MM.1S (cell line): Measurements from ENCODE around the gene DPP8.

Experiments
- DNase-seq: peaks from one replicate; pipeline ENCODE4 v3.0.0-alpha.2; 2015
- H2AFZ ChIP-seq: fragments of 300-600 bp; sonication (generic); 2 replicates; pipeline ENCODE4 v1.6.0; 2016; ENCODE audit warnings: antibody characterized with exemption, low read length
- H3F3A ChIP-seq: fragments of 300-600 bp; sonication (generic); 2 replicates; pipeline ENCODE4 v1.6.1; 2016; ENCODE audit warnings: mild to moderate bottlenecking, antibody characterized with exemption, low read length, moderate library complexity, mixed read lengths; ENCODE audit not compliant: insufficient read depth
- H3K27ac ChIP-seq: fragments of 300-600 bp; sonication (generic); 2 replicates; pipeline ENCODE4 v1.5.1; 2016; ENCODE audit warnings: mild to moderate bottlenecking, low read length
- H3K27me3 ChIP-seq: fragments of 300-600 bp; sonication (generic); replicated peaks from 2 replicates; pipeline ENCODE4 v1.6.0; 2016; ENCODE audit warnings: low read length; ENCODE audit not compliant: insufficient read depth
- H3K36me3 ChIP-seq: fragments of 300-600 bp; sonication (generic); replicated peaks from 2 replicates; pipeline ENCODE4 v1.6.1; 2016; ENCODE audit warnings: mild to moderate bottlenecking, low read length, mixed read lengths; ENCODE audit not compliant: insufficient read depth
- H3K4me1 ChIP-seq: fragments of 300-600 bp; sonication (generic); 2 replicates; pipeline ENCODE4 v1.6.1; 2016; ENCODE audit warnings: low read length, mixed read lengths
- H3K4me2 ChIP-seq: fragments of 300-600 bp; sonication (generic); 2 replicates; pipeline ENCODE4 v1.6.0; 2016; ENCODE audit warnings: low read depth, low read length
- H3K4me3 ChIP-seq: fragments of 300-600 bp; sonication (generic); 2 replicates; pipeline ENCODE4 v1.5.1; 2016; ENCODE audit warnings: low read length, mixed read lengths
- H3K79me2 ChIP-seq: fragments of 300-600 bp; sonication (generic); 2 replicates; pipeline ENCODE4 v1.6.1; 2016; ENCODE audit warnings: mixed run types, low read length, mixed read lengths
- H3K9ac ChIP-seq: fragments of 300-600 bp; sonication (generic); 2 replicates; pipeline ENCODE4 v1.6.1; 2016; ENCODE audit warnings: low read length, mixed read lengths
- H3K9me2 ChIP-seq: fragments of 300-600 bp; sonication (generic); replicated peaks from 2 replicates; pipeline ENCODE4 v1.6.1; 2016; ENCODE audit warnings: mild to moderate bottlenecking, low read length, mixed read lengths; ENCODE audit not compliant: insufficient read depth
- H3K9me3 ChIP-seq: fragments of 300-600 bp; sonication (generic); replicated peaks from 2 replicates; pipeline ENCODE4 v1.6.1; 2016; ENCODE audit warnings: mild to moderate bottlenecking, low read length, mixed read lengths; ENCODE audit not compliant: insufficient read depth
- H4K20me1 ChIP-seq: fragments of 300-600 bp; sonication (generic); 2 replicates; pipeline ENCODE4 v1.6.1; 2016; ENCODE audit warnings: mild to moderate bottlenecking, low read length, moderate library complexity, mixed read lengths; ENCODE audit not compliant: insufficient read depth
- EZH2 ChIP-seq: fragments of 300-600 bp; sonication (generic); optimal IDR thresholded peaks from 2 replicates; pipeline ENCODE3; 2017; ENCODE audit warnings: low read depth, mild to moderate bottlenecking, antibody characterized with exemption, low read length, mixed read lengths
- EZH2phosphoT487 ChIP-seq: fragments of 300-600 bp; sonication (generic); IDR thresholded peaks from 2 replicates; pipeline ENCODE4 v1.6.1; 2018; ENCODE audit warnings: antibody characterized with exemption, low read length
- TF ChIP-seq, protein P1 (sequence below): fragments of 300-600 bp; sonication (generic); IDR thresholded peaks from 2 replicates; pipeline ENCODE4 v1.5.1; 2016; ENCODE audit warnings: antibody characterized with exemption, low read length, mixed read lengths

DPP8 gene

DNA sequence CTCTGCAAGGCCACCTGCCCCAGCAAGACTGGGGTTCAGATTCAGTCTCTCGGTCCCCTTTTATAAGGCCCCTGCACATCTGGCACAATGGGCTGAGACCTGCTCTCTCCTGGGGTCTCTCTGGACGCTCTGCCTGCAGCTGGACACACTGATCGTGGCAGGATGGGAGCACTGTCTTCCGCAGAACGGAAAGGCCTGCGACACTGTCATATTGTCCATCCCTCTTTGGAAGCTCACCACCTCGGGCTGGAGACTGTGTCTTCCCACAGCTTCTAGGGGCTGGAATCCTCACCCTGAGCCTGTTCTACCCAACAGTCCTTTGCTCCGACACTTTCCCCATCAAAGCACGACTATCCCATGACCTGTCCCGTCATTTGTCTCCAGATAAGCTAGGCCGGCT, 83.3 kb downstream of the DPP8 start:
- Histone ChIP-seq H3K9me3 (no peaks in the 10 kb centered on the region), H3K4me3 (no peak overlapping the region), H3K4me1 (no peaks in the 10 kb centered on the region), H3K27ac (no peak overlapping the region), H3K4me2 (no peak overlapping the region), H3K9me2 (no peaks in the 10 kb centered on the region), H3K36me3 (no peaks in the 10 kb centered on the region), H3F3A (no peaks in the 10 kb centered on the region), H2AFZ (no peak overlapping the region), H3K9ac (no peak overlapping the region), H4K20me1 (no peaks in the 10 kb centered on the region), H3K27me3 (no peaks in the 10 kb centered on the region), H3K79me2 (no peaks in the 10 kb centered on the region)
- DNase-seq = no peak
- TF ChIP-seq, protein P1, sequence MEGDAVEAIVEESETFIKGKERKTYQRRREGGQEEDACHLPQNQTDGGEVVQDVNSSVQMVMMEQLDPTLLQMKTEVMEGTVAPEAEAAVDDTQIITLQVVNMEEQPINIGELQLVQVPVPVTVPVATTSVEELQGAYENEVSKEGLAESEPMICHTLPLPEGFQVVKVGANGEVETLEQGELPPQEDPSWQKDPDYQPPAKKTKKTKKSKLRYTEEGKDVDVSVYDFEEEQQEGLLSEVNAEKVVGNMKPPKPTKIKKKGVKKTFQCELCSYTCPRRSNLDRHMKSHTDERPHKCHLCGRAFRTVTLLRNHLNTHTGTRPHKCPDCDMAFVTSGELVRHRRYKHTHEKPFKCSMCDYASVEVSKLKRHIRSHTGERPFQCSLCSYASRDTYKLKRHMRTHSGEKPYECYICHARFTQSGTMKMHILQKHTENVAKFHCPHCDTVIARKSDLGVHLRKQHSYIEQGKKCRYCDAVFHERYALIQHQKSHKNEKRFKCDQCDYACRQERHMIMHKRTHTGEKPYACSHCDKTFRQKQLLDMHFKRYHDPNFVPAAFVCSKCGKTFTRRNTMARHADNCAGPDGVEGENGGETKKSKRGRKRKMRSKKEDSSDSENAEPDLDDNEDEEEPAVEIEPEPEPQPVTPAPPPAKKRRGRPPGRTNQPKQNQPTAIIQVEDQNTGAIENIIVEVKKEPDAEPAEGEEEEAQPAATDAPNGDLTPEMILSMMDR = no peak
- TF ChIP-seq EZH2 (no peak), EZH2phosphoT487 (no peak)

DNA sequence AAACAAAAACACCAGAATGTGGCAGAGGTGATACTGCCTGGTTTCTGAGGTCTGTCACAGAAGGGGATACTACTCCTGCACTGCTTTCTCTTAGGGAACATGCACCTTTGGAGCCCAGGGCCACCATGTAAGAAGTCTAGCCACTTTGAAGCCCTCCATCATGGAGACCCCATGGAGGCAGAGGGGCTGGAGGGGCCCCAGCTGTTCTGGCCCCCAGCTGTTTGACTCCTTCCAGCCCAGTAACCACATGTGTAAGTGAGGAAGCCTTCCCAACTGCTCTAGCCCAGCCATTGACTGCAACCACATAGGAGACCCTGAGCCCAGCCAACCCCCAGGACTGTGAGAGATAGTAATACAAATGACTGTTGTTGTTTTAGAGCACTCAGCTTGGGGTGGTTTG, 85.8 kb downstream of the DPP8 start:
- Histone ChIP-seq H3K9me3 (no peaks in the 10 kb centered on the region), H3K9me2 (no peaks in the 10 kb centered on the region), H3K4me3 (no peak overlapping the region), H3K4me2 (no peak overlapping the region), H3K27ac (no peak overlapping the region), H2AFZ (no peak overlapping the region), H3K36me3 (no peaks in the 10 kb centered on the region), H3K79me2 (no peaks in the 10 kb centered on the region), H3K27me3 (no peaks in the 10 kb centered on the region), H3K9ac (no peak overlapping the region), H4K20me1 (no peaks in the 10 kb centered on the region), H3K4me1 (no peaks in the 10 kb centered on the region), H3F3A (no peaks in the 10 kb centered on the region)
- no peak for DNase-seq
- TF ChIP-seq EZH2 (no peak), EZH2phosphoT487 (no peak)
- TF ChIP-seq, protein P1 = no peak

DNA sequence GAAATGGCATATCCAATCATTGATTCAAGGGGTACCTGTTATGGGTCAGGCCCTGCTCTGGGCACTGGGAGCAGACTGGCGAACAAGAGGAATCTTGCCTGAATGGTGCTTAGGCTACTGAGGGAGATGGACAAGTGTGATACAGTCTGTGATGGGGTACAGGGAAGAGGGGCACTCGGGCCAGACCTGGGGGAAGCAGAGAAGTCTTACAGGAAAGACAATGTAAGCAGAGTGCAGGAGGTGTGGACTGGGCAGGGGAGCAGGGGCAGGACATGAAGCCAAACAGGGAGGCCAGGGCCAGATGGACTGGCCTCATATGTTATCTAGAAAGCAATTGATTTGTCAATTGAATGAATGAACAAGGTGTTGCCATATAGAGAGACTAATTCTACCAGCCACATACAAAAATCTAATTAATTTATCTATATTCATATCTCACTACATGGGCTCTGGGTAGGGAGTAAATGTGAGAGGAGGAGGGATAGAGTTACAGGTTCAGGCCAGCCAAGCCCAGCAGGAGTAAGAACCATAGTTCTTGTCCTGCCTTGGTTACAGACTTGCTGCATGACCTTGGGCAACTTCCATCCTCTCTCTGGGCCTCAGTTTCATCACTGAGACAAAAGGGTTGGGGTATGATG, 91.2 kb downstream of the DPP8 start:
- Histone ChIP-seq H3K36me3 (no peaks in the 10 kb centered on the region), H3K27ac (no peak overlapping the region), H3K4me3 (no peak overlapping the region), H3K9ac (no peak overlapping the region), H3K79me2 (no peaks in the 10 kb centered on the region), H3K27me3 (peaks cover 29% of the 10 kb centered on the region), H3K4me1 (peaks cover 5% of the 10 kb centered on the region; the same call in 1 of the 2 replicates), H3F3A (no peaks in the 10 kb centered on the region), H2AFZ (no peak overlapping the region), H4K20me1 (no peaks in the 10 kb centered on the region), H3K9me3 (no peaks in the 10 kb centered on the region), H3K9me2 (no peaks in the 10 kb centered on the region), H3K4me2 (no peak overlapping the region)
- no peak for DNase-seq
- no peak for TF ChIP-seq EZH2
- no peak for TF ChIP-seq EZH2phosphoT487
- TF ChIP-seq, protein P1 = no peak
